HepG2 (cell line): Measurements from ENCODE around the gene CYB5D1. TPM values are rescaled to one million over a fixed set of nuclear protein-coding genes. Genes with fewer than 3 reads are reported as not detected.

Experiments used
- ATAC-seq: fragments of 200-7000 bp; cut with Tn5 transposase; 3 replicates; pipeline ENCODE4 v1.9.1; 2020; ENCODE audit warnings: mild to moderate bottlenecking, moderate library complexity
- BruUV-seq: library from RNA; stranded (reverse); fragments of 400-500 nt; replicated peaks from 2 replicates; lab custom pipeline; 2021; lab: Mats Ljungman, UMichigan
- CTCF ChIA-PET: fragments of 300-600 bp; formaldehyde crosslinking; extraction: SDS; loops from one replicate; lab custom pipeline; 2021; ENCODE audit warnings: low total read pairs, inconsistent platforms, low intra/inter-chr PET ratio; lab: Yijun Ruan, JAX
- POLR2A ChIA-PET: fragments of 350-600 bp; sonication (Branson Sonifier 250); formaldehyde crosslinking; loops from one replicate; lab custom pipeline; 2020; ENCODE audit warnings: antibody characterized with exemption, inconsistent platforms; lab: Yijun Ruan, JAX
- DNase-seq: peaks from one replicate; pipeline ENCODE4 v3.0.0-alpha.2; 2015; ENCODE audit warnings: low spot score
- FAIRE-seq: peaks from 3 replicates; lab custom pipeline; 2011; peaks lifted over from hg19 to GRCh38; lab: Jason Lieb, UNC
- H2AFZ ChIP-seq: one replicate; pipeline ENCODE4 v1.6.1; 2011; ENCODE audit warnings: low read length, inconsistent platforms
- H3K27ac ChIP-seq: fragments of 300-600 bp; 3 replicates; pipeline ENCODE4 v1.8.0; 2011; ENCODE audit warnings: mixed run types, mild to moderate bottlenecking, mixed read lengths, low read length, inconsistent platforms; ENCODE audit not compliant: insufficient read depth; ENCODE audit errors: extremely low read length
- H3K27me3 ChIP-seq, 2 experiments: fragments of 200-600 bp in 1 of 2; 2 replicates in 1 of 2; 3 replicates in 1 of 2; pipeline versions ENCODE4 v1.6.0 to v1.8.0; 2011; ENCODE audit warnings: low read length in 2 of 2, mild to moderate bottlenecking in 2 of 2, moderate library complexity in 2 of 2, inconsistent platforms in 1 of 2; ENCODE audit not compliant: insufficient read depth in 2 of 2, control insufficient read depth in 1 of 2
- H3K36me3 ChIP-seq, 2 experiments: fragments of 200-600 bp in 1 of 2; replicated peaks in 1 of 2; 2 replicates in 1 of 2; 3 replicates in 1 of 2; pipeline versions ENCODE4 v1.5.1 to v1.8.0; 2011; ENCODE audit warnings: low read length in 2 of 2, inconsistent platforms in 1 of 2; ENCODE audit not compliant: insufficient read depth in 2 of 2, control insufficient read depth in 1 of 2
- H3K4me1 ChIP-seq: 2 replicates; pipeline ENCODE4 v1.5.1; 2012; ENCODE audit warnings: low read length, inconsistent platforms; ENCODE audit not compliant: insufficient read depth
- H3K4me2 ChIP-seq: 2 replicates; pipeline ENCODE4 v1.6.0; 2011; ENCODE audit warnings: low read depth, low read length, inconsistent platforms
- H3K4me3 ChIP-seq, 3 experiments: fragments of 200-600 bp in 1 of 3; sonication (generic), shearing (Covaris generic) in 1 of 3; replicated peaks in 1 of 3; 2 replicates each; pipeline ENCODE4 v1.5.1; 2011 to 2016; ENCODE audit warnings: low read length in 3 of 3, inconsistent platforms in 2 of 3, low read depth in 2 of 3, mild to moderate bottlenecking in 2 of 3, control low read depth in 1 of 3, mixed read lengths in 1 of 3; ENCODE audit not compliant: insufficient read depth in 1 of 3
- H3K79me2 ChIP-seq: one replicate; pipeline ENCODE4 v1.6.1; 2011; ENCODE audit warnings: low read length, inconsistent platforms; ENCODE audit not compliant: insufficient read depth
- H3K9ac ChIP-seq: 2 replicates; pipeline ENCODE4 v1.6.0; 2011; ENCODE audit warnings: mild to moderate bottlenecking, low read depth, low read length, inconsistent platforms; ENCODE audit not compliant: insufficient read depth
- H3K9me3 ChIP-seq: 2 replicates; pipeline ENCODE4 v1.5.1; 2012; ENCODE audit warnings: mild to moderate bottlenecking, low read length
- H4K20me1 ChIP-seq: 2 replicates; pipeline ENCODE4 v1.6.0; 2011; ENCODE audit warnings: inconsistent platforms, mild to moderate bottlenecking, low read length, moderate library complexity; ENCODE audit not compliant: insufficient read depth
- AGO2 ChIP-seq: fragments of 200-400 bp; formaldehyde crosslinking; optimal IDR thresholded peaks from 2 replicates; pipeline ENCODE3; 2017; ENCODE audit warnings: mild to moderate bottlenecking, low read depth, low read length, moderate library complexity
- ARNT ChIP-seq: fragments of 450-650 bp; IDR thresholded peaks from 2 replicates; pipeline ENCODE4 v1.6.1; 2017
- BORCS8-MEF2B ChIP-seq: sonication (generic); formaldehyde crosslinking; IDR thresholded peaks from 2 replicates; pipeline ENCODE4 v1.8.0; 2022; ENCODE audit warnings: mild to moderate bottlenecking, missing genetic modification reagents
- FOXK1 ChIP-seq: sonication (generic); formaldehyde crosslinking; IDR thresholded peaks from 2 replicates; pipeline ENCODE4 v1.4.0; 2020; ENCODE audit warnings: low read depth, missing genetic modification reagents, borderline replicate concordance
- ISL2 ChIP-seq: sonication (generic); formaldehyde crosslinking; IDR thresholded peaks from 2 replicates; pipeline ENCODE4 v1.5.0; 2020; ENCODE audit warnings: missing genetic modification reagents
- JUND ChIP-seq: sonication (generic); formaldehyde crosslinking; IDR thresholded peaks from 2 replicates; pipeline ENCODE4 v1.8.0; 2022; ENCODE audit warnings: mild to moderate bottlenecking, missing genetic modification reagents
- NR2F2 ChIP-seq: IDR thresholded peaks from 2 replicates; pipeline ENCODE4 v1.6.1; 2012; ENCODE audit warnings: low read depth, inconsistent platforms, borderline replicate concordance
- RBFOX2 ChIP-seq: fragments of 200-400 bp; formaldehyde crosslinking; IDR thresholded peaks from 2 replicates; pipeline ENCODE4 v1.6.1; 2017; ENCODE audit warnings: low read depth, mild to moderate bottlenecking, low read length
- RBM22 ChIP-seq: fragments of 200-400 bp; formaldehyde crosslinking; optimal IDR thresholded peaks from 2 replicates; pipeline ENCODE3; 2017; ENCODE audit warnings: mild to moderate bottlenecking, low read length, moderate library complexity
- SP1 ChIP-seq, 2 experiments: fragments of 450-650 bp in 1 of 2; sonication (generic) in 1 of 2; formaldehyde crosslinking in 1 of 2; IDR thresholded peaks; 2 replicates each; pipeline versions ENCODE4 v1.4.0 to v1.6.1; 2016 to 2020; ENCODE audit warnings: missing genetic modification reagents in 1 of 2
- SRF ChIP-seq: IDR thresholded peaks from 2 replicates; pipeline ENCODE4 v1.6.1; 2011; ENCODE audit warnings: mild to moderate bottlenecking, low read depth, low read length, moderate library complexity
- ZNF543 ChIP-seq: sonication (generic); formaldehyde crosslinking; IDR thresholded peaks from 2 replicates; pipeline ENCODE4 v1.4.0; 2020; ENCODE audit warnings: mild to moderate bottlenecking, missing genetic modification reagents
- ZNF563 ChIP-seq: sonication (generic); formaldehyde crosslinking; IDR thresholded peaks from 2 replicates; pipeline ENCODE4 v1.8.0; 2022; ENCODE audit warnings: mild to moderate bottlenecking, moderate library complexity, missing genetic modification reagents
- ZNF567 ChIP-seq: sonication (generic); formaldehyde crosslinking; IDR thresholded peaks from 2 replicates; pipeline ENCODE4 v1.8.1; 2023; ENCODE audit warnings: mild to moderate bottlenecking, missing genetic modification reagents, borderline replicate concordance
- ZNF777 ChIP-seq: sonication (generic); formaldehyde crosslinking; IDR thresholded peaks from 2 replicates; pipeline ENCODE4 v1.4.0; 2020; ENCODE audit warnings: missing genetic modification reagents
- WGBS: methylation state at CpG from one replicate; pipeline ENCODE4 v1.1.6; 2017; ENCODE audit warnings: low lambda C conversion rate; 5-methylcytosine and 5-hydroxymethylcytosine counted together
- in situ Hi-C: cut with HindIII; loops from 2 replicates; pipeline ENCODE4 v1.10.0; 2017; ENCODE audit warnings: low pct_unique_long_range_greater_than_20kb; ENCODE audit not compliant: extremely low pct_ligation_motif_present
- intact Hi-C: fragments of 100-400 bp; cut with micrococcal nuclease; formaldehyde crosslinking; loops from one replicate; pipeline ENCODE4 v1.10.0; 2022; ENCODE audit not compliant: unreplicated experiment
- polyA plus RNA-seq, 8 experiments: library from polyadenylated mRNA; depleted of rRNA in 3 of 8; stranded (reverse) in 7 of 8; unstranded in 1 of 8; fragments of >200 nt; fragmentation: Illumina TruSeq in 4 of 8; extraction: Trizol in 4 of 8; gene quantifications; 2 replicates each; pipeline versions ENCODE4 v1.2.1 to v1.2.3, GENCODE V29; 2011 to 2016; ENCODE audit warnings: low read depth in 4 of 8, missing spikeins in 1 of 8, mixed read lengths in 1 of 8; ENCODE audit not compliant: insufficient read depth in 1 of 8
- total RNA-seq, 5 experiments: library from RNA; depleted of rRNA; stranded (reverse); fragments of >200 nt; fragmentation: Illumina TruSeq; extraction: Trizol; gene quantifications; 2 replicates each; pipeline ENCODE4 v1.2.3, GENCODE V29; 2016; ENCODE audit warnings: low read depth in 1 of 5
- TF ChIP-seq, protein P1 (sequence below): sonication (generic); formaldehyde crosslinking; IDR thresholded peaks from 2 replicates; pipeline ENCODE4 v1.5.0; 2020; ENCODE audit warnings: mild to moderate bottlenecking, missing genetic modification reagents

The CYB5D1 gene
- total and polyA plus RNA-seq, 2 of the 13 experiments (the other 11 are each of a cell fraction or from before 2014, with no cell fraction given), result 8.9 to 17.0 TPM

DNA sequence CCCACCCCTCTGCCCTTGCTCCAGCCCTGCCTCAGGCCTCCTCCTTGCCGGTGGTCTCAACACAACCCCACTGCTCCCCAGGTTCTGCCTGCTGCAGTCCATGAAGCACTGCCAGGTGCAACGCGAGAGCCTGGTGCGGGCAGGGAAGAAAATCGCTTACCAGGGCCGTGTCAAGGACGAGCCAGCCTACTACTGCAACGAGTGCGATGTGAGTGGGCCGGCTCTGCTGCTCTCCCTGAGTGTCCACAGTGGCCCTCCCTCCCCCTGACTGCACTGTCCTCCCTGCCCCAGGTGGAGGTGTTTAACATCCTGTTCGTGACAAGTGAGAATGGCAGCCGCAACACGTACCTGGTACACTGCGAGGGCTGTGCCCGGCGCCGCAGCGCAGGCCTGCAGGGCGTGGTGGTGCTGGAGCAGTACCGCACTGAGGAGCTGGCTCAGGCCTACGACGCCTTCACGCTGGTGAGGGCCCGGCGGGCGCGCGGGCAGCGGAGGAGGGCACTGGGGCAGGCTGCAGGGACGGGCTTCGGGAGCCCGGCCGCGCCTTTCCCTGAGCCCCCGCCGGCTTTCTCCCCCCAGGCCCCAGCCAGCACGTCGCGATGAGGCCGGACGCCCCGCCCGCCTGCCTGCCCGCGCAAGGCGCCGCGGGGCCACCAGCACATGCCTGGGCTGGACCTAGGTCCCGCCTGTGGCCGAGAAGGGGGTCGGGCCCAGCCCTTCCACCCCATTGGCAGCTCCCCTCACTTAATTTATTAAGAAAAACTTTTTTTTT, 4.7 kb upstream of the CYB5D1 start:
- DNase-seq (no peak), ATAC-seq (no peak)
- ChIA-PET POLR2A (no interaction called here), CTCF (interaction anchor here (2.7 kb wide), 1 partner anchor 30 kb away, joined by 28 read pairs; no protein-coding TSS in a partner anchor)
- peaks cover 15% of the 10 kb centered on the region for H3K4me1 ChIP-seq
- H3K9me3 ChIP-seq, result no peaks in the 10 kb centered on the region
- no peak overlapping the region for H3K4me2 ChIP-seq
- no TSS peak for BruUV-seq
- peaks cover 23 to 41% of the 10 kb centered on the region in 2 experiments for H3K36me3 ChIP-seq
- WGBS, result 97% methylated on average over 37 of the region's 51 CpGs
- in situ Hi-C loops, result no loop called here
- peaks cover 7% of the 10 kb centered on the region for H4K20me1 ChIP-seq
- no peak overlapping the region for H2AFZ ChIP-seq
- TF ChIP-seq RBM22, result peak; percentile 34
- TF ChIP-seq RBFOX2, result peak; percentile 63; the same call in 1 of the 2 replicates
- TF ChIP-seq AGO2, result peak; percentile 69
- TF ChIP-seq, protein P1, sequence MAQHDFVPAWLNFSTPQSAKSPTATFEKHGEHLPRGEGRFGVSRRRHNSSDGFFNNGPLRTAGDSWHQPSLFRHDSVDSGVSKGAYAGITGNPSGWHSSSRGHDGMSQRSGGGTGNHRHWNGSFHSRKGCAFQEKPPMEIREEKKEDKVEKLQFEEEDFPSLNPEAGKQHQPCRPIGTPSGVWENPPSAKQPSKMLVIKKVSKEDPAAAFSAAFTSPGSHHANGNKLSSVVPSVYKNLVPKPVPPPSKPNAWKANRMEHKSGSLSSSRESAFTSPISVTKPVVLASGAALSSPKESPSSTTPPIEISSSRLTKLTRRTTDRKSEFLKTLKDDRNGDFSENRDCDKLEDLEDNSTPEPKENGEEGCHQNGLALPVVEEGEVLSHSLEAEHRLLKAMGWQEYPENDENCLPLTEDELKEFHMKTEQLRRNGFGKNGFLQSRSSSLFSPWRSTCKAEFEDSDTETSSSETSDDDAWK (CRISPR knock-in tag), result no peak
- TF ChIP-seq SRF, result no peak
- TF ChIP-seq ZNF563, result no peak
- TF ChIP-seq, all 625 proteins: peak for 3
- no peak for FAIRE-seq
- Histone ChIP-seq H3K4me3 (no peak overlapping the region), H3K9ac (no peak overlapping the region), H3K27me3 (no peaks in the 10 kb centered on the region; a peak in 1 of 5 replicates), H3K79me2 (peaks cover under 1% of the 10 kb centered on the region), H3K27ac (no peak overlapping the region)
- intact Hi-C loops, result no loop called here

DNA sequence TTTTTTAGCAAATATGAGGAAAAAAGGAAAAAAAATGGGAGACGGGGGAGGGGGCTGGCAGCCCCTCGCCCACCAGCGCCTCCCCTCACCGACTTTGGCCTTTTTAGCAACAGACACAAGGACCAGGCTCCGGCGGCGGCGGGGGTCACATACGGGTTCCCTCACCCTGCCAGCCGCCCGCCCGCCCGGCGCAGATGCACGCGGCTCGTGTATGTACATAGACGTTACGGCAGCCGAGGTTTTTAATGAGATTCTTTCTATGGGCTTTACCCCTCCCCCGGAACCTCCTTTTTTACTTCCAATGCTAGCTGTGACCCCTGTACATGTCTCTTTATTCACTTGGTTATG, 4.1 kb upstream of the CYB5D1 start:
- peaks cover 4% of the 10 kb centered on the region for H3K79me2 ChIP-seq
- H3K4me1 ChIP-seq, result peaks cover 17% of the 10 kb centered on the region
- H3K4me3 ChIP-seq, result no peak overlapping the region
- intact Hi-C loops (no loop called here), in situ Hi-C loops (no loop called here)
- H3K4me2 ChIP-seq, result no peak overlapping the region
- 95% methylated on average over 21 of the region's 21 CpGs for WGBS
- H3K27me3 ChIP-seq, result no peaks in the 10 kb centered on the region; a peak in 1 of 5 replicates
- TSS peak; percentile 13 for BruUV-seq
- no peaks in the 10 kb centered on the region for H3K9me3 ChIP-seq
- ChIA-PET POLR2A (no interaction called here), CTCF (no interaction called here)
- peaks cover 20 to 41% of the 10 kb centered on the region in 2 experiments for H3K36me3 ChIP-seq
- FAIRE-seq, result no peak
- no peak overlapping the region for H3K9ac ChIP-seq
- peaks cover 7% of the 10 kb centered on the region for H4K20me1 ChIP-seq
- no peak overlapping the region for H3K27ac ChIP-seq
- DNase-seq, result no peak
- no peak for ATAC-seq
- no peak overlapping the region for H2AFZ ChIP-seq
- no peak for TF ChIP-seq FOXK1
- no peak for TF ChIP-seq SP1 (IDR thresholded peaks at IDR 0.05)
- TF ChIP-seq SP1 (CRISPR knock-in tag; IDR thresholded peaks at IDR 0.05), result no peak
- TF ChIP-seq ZNF543, result no peak
- no peak for TF ChIP-seq ZNF567 (CRISPR knock-in tag)
- no peak for TF ChIP-seq ZNF777 (CRISPR knock-in tag)
- TF ChIP-seq ISL2 (CRISPR knock-in tag), result no peak
- TF ChIP-seq JUND (CRISPR knock-in tag), result no peak
- TF ChIP-seq BORCS8-MEF2B, result no peak
- TF ChIP-seq NR2F2, result no peak
- TF ChIP-seq ARNT, result no peak
